ENCODE data around the gene FGFR2. TPM values are rescaled to one million over a fixed set of nuclear protein-coding genes. Genes with fewer than 3 reads are reported as not detected.

FGFR2 gene
- total RNA-seq, 1 experiment from 2014 or later = not detected

DNA sequence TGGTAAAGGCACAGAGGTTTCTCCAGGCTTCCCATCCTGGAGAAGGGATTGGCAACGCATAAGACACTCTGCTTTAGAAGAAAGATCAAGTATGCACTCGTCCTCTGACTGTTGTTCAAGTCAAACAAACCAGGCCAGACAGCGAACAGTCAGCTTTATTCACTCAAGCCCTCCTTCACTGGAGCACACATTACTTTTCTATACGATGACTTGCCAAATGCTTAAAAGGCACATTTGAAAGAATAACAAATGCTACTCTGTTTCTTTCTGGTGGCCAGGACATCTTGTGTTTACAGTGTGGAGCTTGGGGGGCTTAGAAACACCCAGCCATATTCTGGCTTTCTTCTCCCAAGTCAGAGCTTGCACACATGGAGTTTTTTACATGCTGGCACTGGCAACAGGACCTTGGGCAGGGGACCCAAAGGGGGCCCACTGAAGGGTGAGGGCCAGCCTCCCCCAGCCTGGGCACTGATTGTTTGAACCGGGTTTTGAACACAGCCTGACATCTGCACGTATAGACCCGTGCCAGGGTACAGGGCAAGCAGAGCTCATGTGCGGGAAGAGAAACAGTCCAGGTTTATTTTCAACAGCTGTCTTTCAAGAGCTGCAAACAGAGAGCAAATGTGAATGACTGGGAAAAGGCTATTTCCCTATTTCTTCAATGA lies 33.3 kb upstream of the FGFR2 start:
- Histone ChIP-seq H2AFZ (ENCODE audit: low read length) (no peak overlapping the region), H3K9me2 (replicated peaks; ENCODE audit: insufficient read depth, low read length) (no peaks in the 10 kb centered on the region), H4K20me1 (ENCODE audit: insufficient read depth, low read depth, low read length) (no peaks in the 10 kb centered on the region), H3K36me3 (ENCODE audit: insufficient read depth, low read length) (no peaks in the 10 kb centered on the region), H3K27ac (ENCODE audit: low read length) (no peak overlapping the region), H3K9ac (ENCODE audit: low read length) (no peak overlapping the region), H3K4me1 (ENCODE audit: low read length) (no peaks in the 10 kb centered on the region), H3K4me3 (ENCODE audit: low read length) (no peak overlapping the region), H3K9me3 (ENCODE audit: low read length) (no peaks in the 10 kb centered on the region), H3K27me3 (ENCODE audit: low read length) (no peaks in the 10 kb centered on the region), H3K4me2 (ENCODE audit: low read depth, low read length, poor library complexity, severe bottlenecking) (no peak overlapping the region), H3K79me2 (ENCODE audit: low read length) (no peaks in the 10 kb centered on the region)
- no peak for DNase-seq

DNA sequence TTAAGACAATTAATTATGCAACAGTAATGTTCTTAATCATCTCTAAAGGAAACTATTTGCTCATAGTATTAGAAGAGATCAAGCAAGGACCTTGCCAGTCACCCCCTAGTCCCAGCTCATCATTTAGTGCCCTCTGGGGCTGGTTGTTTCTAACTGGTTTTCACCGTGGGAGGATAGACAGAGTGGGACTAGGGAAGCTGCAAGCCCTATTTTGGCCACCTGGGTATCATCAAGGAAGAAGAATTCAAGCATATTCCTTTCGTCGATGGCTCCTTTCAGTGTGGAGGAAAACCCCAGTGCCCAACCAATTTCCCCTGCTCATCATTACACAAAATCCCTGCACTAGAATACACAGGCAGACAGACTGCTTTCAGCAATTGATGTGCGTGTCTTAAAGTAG lies 30.6 kb upstream of the FGFR2 start:
- H4K20me1 ChIP-seq (ENCODE audit: insufficient read depth, low read depth, low read length) = no peaks in the 10 kb centered on the region
- H3K4me3 ChIP-seq (ENCODE audit: low read length) = no peak overlapping the region
- DNase-seq = no peak
- no peaks in the 10 kb centered on the region for H3K4me1 ChIP-seq (ENCODE audit: low read length)
- no peak overlapping the region for H3K27ac ChIP-seq (ENCODE audit: low read length)
- H2AFZ ChIP-seq (ENCODE audit: low read length) = no peak overlapping the region
- H3K9ac ChIP-seq (ENCODE audit: low read length) = no peak overlapping the region
- H3K27me3 ChIP-seq (ENCODE audit: low read length) = no peaks in the 10 kb centered on the region
- no peaks in the 10 kb centered on the region for H3K36me3 ChIP-seq (ENCODE audit: insufficient read depth, low read length)
- H3K4me2 ChIP-seq (ENCODE audit: low read depth, low read length, poor library complexity, severe bottlenecking) = no peak overlapping the region
- H3K79me2 ChIP-seq (ENCODE audit: low read length) = no peaks in the 10 kb centered on the region
- no peaks in the 10 kb centered on the region for H3K9me3 ChIP-seq (ENCODE audit: low read length)
- no peaks in the 10 kb centered on the region for H3K9me2 ChIP-seq (replicated peaks; ENCODE audit: insufficient read depth, low read length)

DNA sequence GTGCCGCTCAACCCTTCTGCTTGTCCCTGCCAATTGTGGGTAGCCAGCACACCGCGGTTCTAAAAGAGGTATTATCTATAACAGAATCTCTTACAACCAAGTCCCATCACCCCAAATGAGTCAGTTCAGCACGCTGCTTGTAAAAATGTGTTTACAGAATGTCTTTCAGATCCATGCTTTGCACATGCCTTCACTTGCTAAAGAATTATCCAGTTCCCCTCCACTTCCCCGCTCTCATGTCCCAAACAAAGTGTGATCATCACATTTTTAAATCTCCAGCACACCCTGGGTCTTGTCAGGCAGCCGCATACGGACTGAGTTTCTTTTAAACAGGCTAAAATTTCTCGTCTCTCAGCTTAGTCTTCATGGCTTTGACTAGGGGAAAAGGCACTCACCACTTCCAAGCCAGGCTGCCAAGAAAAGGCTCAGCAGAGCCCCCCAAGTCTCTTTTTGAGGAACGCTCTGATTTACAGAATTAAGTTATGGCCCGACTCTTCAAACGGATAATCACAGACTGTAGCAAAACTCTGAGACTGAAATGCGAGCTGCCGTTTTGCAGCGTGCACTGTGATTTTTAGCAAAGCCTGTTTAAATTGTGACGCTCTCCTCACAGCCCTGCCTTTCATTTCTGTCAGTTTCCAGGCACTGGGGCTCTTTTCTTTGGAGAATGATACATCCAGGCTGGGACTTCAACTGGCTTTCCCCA lies 29.8 kb upstream of the FGFR2 start:
- no peaks in the 10 kb centered on the region for H3K36me3 ChIP-seq (ENCODE audit: insufficient read depth, low read length)
- H3K9ac ChIP-seq (ENCODE audit: low read length) = no peak overlapping the region
- DNase-seq = no peak
- H2AFZ ChIP-seq (ENCODE audit: low read length) = no peak overlapping the region
- no peaks in the 10 kb centered on the region for H3K9me2 ChIP-seq (replicated peaks; ENCODE audit: insufficient read depth, low read length)
- H3K27me3 ChIP-seq (ENCODE audit: low read length) = no peaks in the 10 kb centered on the region
- no peaks in the 10 kb centered on the region for H4K20me1 ChIP-seq (ENCODE audit: insufficient read depth, low read depth, low read length)
- no peaks in the 10 kb centered on the region for H3K4me1 ChIP-seq (ENCODE audit: low read length)
- no peaks in the 10 kb centered on the region for H3K79me2 ChIP-seq (ENCODE audit: low read length)
- H3K4me3 ChIP-seq (ENCODE audit: low read length) = no peak overlapping the region
- no peak overlapping the region for H3K4me2 ChIP-seq (ENCODE audit: low read depth, low read length, poor library complexity, severe bottlenecking)
- H3K9me3 ChIP-seq (ENCODE audit: low read length) = no peaks in the 10 kb centered on the region
- no peak overlapping the region for H3K27ac ChIP-seq (ENCODE audit: low read length)

GRCh38 chr10:121624836-121625486 lies 26.7 kb upstream of the FGFR2 start:
- Histone ChIP-seq H3K79me2 (ENCODE audit: low read length) (no peaks in the 10 kb centered on the region), H2AFZ (ENCODE audit: low read length) (no peak overlapping the region), H3K9ac (ENCODE audit: low read length) (no peak overlapping the region), H3K36me3 (ENCODE audit: insufficient read depth, low read length) (no peaks in the 10 kb centered on the region), H3K4me1 (ENCODE audit: low read length) (no peaks in the 10 kb centered on the region), H3K9me2 (replicated peaks; ENCODE audit: insufficient read depth, low read length) (no peaks in the 10 kb centered on the region), H3K4me2 (ENCODE audit: low read depth, low read length, poor library complexity, severe bottlenecking) (no peak overlapping the region), H3K9me3 (ENCODE audit: low read length) (no peaks in the 10 kb centered on the region), H4K20me1 (ENCODE audit: insufficient read depth, low read depth, low read length) (no peaks in the 10 kb centered on the region), H3K4me3 (ENCODE audit: low read length) (no peak overlapping the region), H3K27ac (ENCODE audit: low read length) (no peak overlapping the region), H3K27me3 (ENCODE audit: low read length) (no peaks in the 10 kb centered on the region)
- DNase-seq = no peak

DNA sequence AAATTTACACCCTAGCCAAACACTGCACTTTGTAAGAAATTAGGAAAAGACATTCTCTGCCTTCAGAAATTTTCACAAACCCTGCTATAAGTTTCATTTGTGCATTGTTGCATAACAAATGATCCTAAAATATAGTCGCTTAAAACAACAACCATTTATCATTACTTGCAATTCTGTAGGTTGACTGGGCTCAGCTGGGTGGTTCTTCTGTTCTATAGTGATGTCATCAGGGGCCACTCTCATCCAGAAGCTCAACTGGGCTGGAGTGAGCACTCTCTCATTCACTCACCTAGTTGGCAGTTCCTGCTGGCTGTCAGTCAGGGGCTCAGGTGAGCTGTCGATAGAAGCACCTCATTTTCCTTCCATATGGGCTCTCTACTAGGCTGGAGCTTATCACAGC lies 20.7 kb upstream of the FGFR2 start:
- H3K9ac ChIP-seq (ENCODE audit: low read length) = no peak overlapping the region
- no peak overlapping the region for H2AFZ ChIP-seq (ENCODE audit: low read length)
- no peak overlapping the region for H3K27ac ChIP-seq (ENCODE audit: low read length)
- H3K4me3 ChIP-seq (ENCODE audit: low read length) = no peak overlapping the region
- no peaks in the 10 kb centered on the region for H3K9me2 ChIP-seq (replicated peaks; ENCODE audit: insufficient read depth, low read length)
- H3K9me3 ChIP-seq (ENCODE audit: low read length) = peaks cover 17% of the 10 kb centered on the region
- H3K36me3 ChIP-seq (ENCODE audit: insufficient read depth, low read length) = no peaks in the 10 kb centered on the region; the same call in 1 of the 2 replicates
- DNase-seq = no peak
- H3K27me3 ChIP-seq (ENCODE audit: low read length) = no peaks in the 10 kb centered on the region
- no peak overlapping the region for H3K4me2 ChIP-seq (ENCODE audit: low read depth, low read length, poor library complexity, severe bottlenecking)
- no peaks in the 10 kb centered on the region for H4K20me1 ChIP-seq (ENCODE audit: insufficient read depth, low read depth, low read length)
- no peaks in the 10 kb centered on the region for H3K4me1 ChIP-seq (ENCODE audit: low read length)
- H3K79me2 ChIP-seq (ENCODE audit: low read length) = no peaks in the 10 kb centered on the region

DNA sequence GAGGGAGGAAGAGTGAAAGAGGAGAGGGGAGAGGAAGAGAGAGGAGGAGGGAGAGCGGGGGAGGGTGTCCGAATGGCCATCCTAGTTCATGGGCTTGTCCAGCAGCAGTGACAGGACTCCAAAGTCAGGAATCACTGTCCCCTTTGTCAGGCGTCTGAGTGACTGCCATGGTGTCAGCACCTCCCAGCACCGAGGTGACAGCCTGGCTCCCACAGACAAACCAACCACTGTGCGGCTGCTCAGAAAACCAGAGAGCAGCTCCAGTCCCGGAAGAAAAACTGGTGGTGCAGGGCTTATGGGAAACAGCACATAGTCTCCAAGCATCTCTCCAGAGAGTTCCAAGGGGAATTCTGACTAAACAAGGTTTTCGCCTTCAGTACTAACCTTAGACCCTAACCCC lies 18.9 kb upstream of the FGFR2 start:
- Histone ChIP-seq H3K9me3 (ENCODE audit: low read length) (peaks cover 17% of the 10 kb centered on the region), H3K27me3 (ENCODE audit: low read length) (no peaks in the 10 kb centered on the region), H3K9ac (ENCODE audit: low read length) (no peak overlapping the region), H3K4me1 (ENCODE audit: low read length) (no peaks in the 10 kb centered on the region), H4K20me1 (ENCODE audit: insufficient read depth, low read depth, low read length) (no peaks in the 10 kb centered on the region), H3K79me2 (ENCODE audit: low read length) (no peaks in the 10 kb centered on the region), H2AFZ (ENCODE audit: low read length) (no peak overlapping the region), H3K36me3 (ENCODE audit: insufficient read depth, low read length) (no peaks in the 10 kb centered on the region; the same call in 1 of the 2 replicates), H3K4me2 (ENCODE audit: low read depth, low read length, poor library complexity, severe bottlenecking) (no peak overlapping the region), H3K4me3 (ENCODE audit: low read length) (no peak overlapping the region), H3K9me2 (replicated peaks; ENCODE audit: insufficient read depth, low read length) (no peaks in the 10 kb centered on the region), H3K27ac (ENCODE audit: low read length) (no peak overlapping the region)
- no peak for DNase-seq

GRCh38 chr10:121616291-121616690 lies 18.0 kb upstream of the FGFR2 start:
- DNase-seq = no peak
- Histone ChIP-seq H3K9me2 (replicated peaks; ENCODE audit: insufficient read depth, low read length) (no peaks in the 10 kb centered on the region), H3K27ac (ENCODE audit: low read length) (no peak overlapping the region), H2AFZ (ENCODE audit: low read length) (no peak overlapping the region), H3K79me2 (ENCODE audit: low read length) (no peaks in the 10 kb centered on the region), H3K4me2 (ENCODE audit: low read depth, low read length, poor library complexity, severe bottlenecking) (no peak overlapping the region), H3K9ac (ENCODE audit: low read length) (no peak overlapping the region), H4K20me1 (ENCODE audit: insufficient read depth, low read depth, low read length) (no peaks in the 10 kb centered on the region), H3K36me3 (ENCODE audit: insufficient read depth, low read length) (no peaks in the 10 kb centered on the region; the same call in 1 of the 2 replicates), H3K27me3 (ENCODE audit: low read length) (no peaks in the 10 kb centered on the region), H3K4me1 (ENCODE audit: low read length) (no peaks in the 10 kb centered on the region), H3K4me3 (ENCODE audit: low read length) (no peak overlapping the region), H3K9me3 (ENCODE audit: low read length) (peaks cover 17% of the 10 kb centered on the region)

- Histone ChIP-seq H4K20me1 (ENCODE audit: insufficient read depth, low read depth, low read length) (no peaks in the 10 kb centered on the region), H3K4me2 (ENCODE audit: low read depth, low read length, poor library complexity, severe bottlenecking) (no peak overlapping the region), H3K79me2 (ENCODE audit: low read length) (no peaks in the 10 kb centered on the region), H3K27me3 (ENCODE audit: low read length) (no peaks in the 10 kb centered on the region), H2AFZ (ENCODE audit: low read length) (no peak overlapping the region), H3K9me3 (ENCODE audit: low read length) (peaks cover 17% of the 10 kb centered on the region), H3K9ac (ENCODE audit: low read length) (no peak overlapping the region), H3K9me2 (replicated peaks; ENCODE audit: insufficient read depth, low read length) (no peaks in the 10 kb centered on the region), H3K4me1 (ENCODE audit: low read length) (no peaks in the 10 kb centered on the region), H3K36me3 (ENCODE audit: insufficient read depth, low read length) (no peaks in the 10 kb centered on the region; the same call in 1 of the 2 replicates), H3K4me3 (ENCODE audit: low read length) (no peak overlapping the region), H3K27ac (ENCODE audit: low read length) (no peak overlapping the region)
- no peak for DNase-seq
These were observed 17.6 kb upstream of the FGFR2 start for GRCh38 chr10:121615836-121616235.

Data from Karpas-422 (cell line).